GM12878 (cell line): Measurements from ENCODE around the gene CLMP. TPM values are rescaled to one million over a fixed set of nuclear protein-coding genes. Genes with fewer than 3 reads are reported as not detected.

Experiments
- ATAC-seq: fragments of 200-7000 bp; cut with Tn5 transposase; 3 replicates; pipeline ENCODE4 v1.9.1; 2020; ENCODE audit warnings: mild to moderate bottlenecking, moderate library complexity
- BruUV-seq: library from RNA; stranded (reverse); fragments of 400-500 nt; replicated peaks from 2 replicates; lab custom pipeline; 2021; lab: Mats Ljungman, UMichigan
- CTCF ChIA-PET: fragments of 300-600 bp; sonication (Branson Sonifier 250); formaldehyde crosslinking; extraction: SDS; loops from one replicate; lab custom pipeline; 2021; ENCODE audit warnings: inconsistent platforms; lab: Yijun Ruan, JAX
- POLR2A ChIA-PET: fragments of 350-600 bp; formaldehyde crosslinking; extraction: SDS; loops from one replicate; lab custom pipeline; 2021; ENCODE audit warnings: inconsistent platforms; lab: Charles Lee
- RAD21 ChIA-PET: fragments of 300-600 bp; sonication (Branson Sonifier 250); formaldehyde crosslinking; loops from one replicate; lab custom pipeline; 2023; ENCODE audit warnings: antibody characterized with exemption; ENCODE audit not compliant: unreplicated experiment; lab: Charles Lee
- SMC1A ChIA-PET: fragments of 300-600 bp; sonication (Branson Sonifier 250); formaldehyde crosslinking; loops from one replicate; lab custom pipeline; 2023; ENCODE audit not compliant: unreplicated experiment, uncharacterized antibody; lab: Charles Lee
- DNase-seq: peaks from one replicate; pipeline ENCODE4 v3.0.0-alpha.2; 2011; ENCODE audit warnings: low read depth, low spot score
- FAIRE-seq: peaks from 3 replicates; lab custom pipeline; 2011; peaks lifted over from hg19 to GRCh38; lab: Jason Lieb, UNC
- H2AFZ ChIP-seq: 2 replicates; pipeline ENCODE4 v1.6.0; 2011; ENCODE audit warnings: low read depth, low read length, control low read depth; ENCODE audit not compliant: control insufficient read depth
- H3K27ac ChIP-seq: 2 replicates; pipeline ENCODE4 v1.5.1; 2011; ENCODE audit warnings: control low read depth; ENCODE audit not compliant: control insufficient read depth, insufficient read depth
- H3K27me3 ChIP-seq, 2 experiments: replicated peaks in 1 of 2; 2 replicates each; pipeline versions ENCODE4 v1.6.0 to v1.6.1; 2011; ENCODE audit warnings: low read length in 1 of 2; ENCODE audit not compliant: control insufficient read depth in 2 of 2, insufficient read depth in 2 of 2
- H3K36me3 ChIP-seq, 2 experiments: 2 replicates each; pipeline ENCODE4 v1.5.1; 2011; ENCODE audit warnings: low read length in 1 of 2; ENCODE audit not compliant: control insufficient read depth in 2 of 2, insufficient read depth in 2 of 2
- H3K4me1 ChIP-seq: 2 replicates; pipeline ENCODE4 v1.6.1; 2011; ENCODE audit warnings: mild to moderate bottlenecking, low read length, moderate library complexity, mixed read lengths; ENCODE audit not compliant: control insufficient read depth, insufficient read depth
- H3K4me2 ChIP-seq: 2 replicates; pipeline ENCODE4 v1.6.0; 2011; ENCODE audit warnings: control low read depth; ENCODE audit not compliant: control insufficient read depth, insufficient read depth
- H3K4me3 ChIP-seq: fragments of 200-600 bp; sonication (generic); 2 replicates; pipeline ENCODE4 v1.5.1; 2016
- H3K79me2 ChIP-seq: 2 replicates; pipeline ENCODE4 v1.6.0; 2011; ENCODE audit warnings: low read length; ENCODE audit not compliant: control insufficient read depth, insufficient read depth
- H3K9ac ChIP-seq: 2 replicates; pipeline ENCODE4 v1.8.0; 2011; ENCODE audit warnings: low read length, control low read depth, mixed read lengths; ENCODE audit not compliant: control insufficient read depth, insufficient read depth
- H3K9me3 ChIP-seq: replicated peaks from 3 replicates; pipeline ENCODE4 v1.5.1; 2011; ENCODE audit warnings: mild to moderate bottlenecking, low read length; ENCODE audit not compliant: control insufficient read depth, insufficient read depth
- H4K20me1 ChIP-seq: 2 replicates; pipeline ENCODE4 v1.6.0; 2011; ENCODE audit not compliant: control insufficient read depth, insufficient read depth
- BCL11A ChIP-seq: IDR thresholded peaks from 2 replicates; pipeline ENCODE4 v1.6.1; 2011; ENCODE audit warnings: low read depth, low read length
- CHD4 ChIP-seq: fragments of 200-600 bp; sonication (generic); IDR thresholded peaks from 2 replicates; pipeline ENCODE4 v1.6.1; 2016; ENCODE audit warnings: mild to moderate bottlenecking
- EP300 ChIP-seq, 2 experiments: fragments of 150-350 bp in 1 of 2; IDR thresholded peaks; 2 replicates each; pipeline ENCODE4 v1.6.1; 2011 to 2012; ENCODE audit warnings: low read depth in 2 of 2, low read length in 2 of 2, borderline replicate concordance in 1 of 2, improper control_type of control experiment in 1 of 2, inconsistent platforms in 1 of 2; ENCODE audit not compliant: control insufficient read depth in 1 of 2
- FOS ChIP-seq: IDR thresholded peaks from 3 replicates; pipeline ENCODE4 v1.6.1; 2011; ENCODE audit warnings: borderline replicate concordance; ENCODE audit not compliant: insufficient read length; ENCODE audit errors: extremely low read depth
- HCFC1 ChIP-seq: fragments of 150-350 bp; IDR thresholded peaks from 2 replicates; pipeline ENCODE4 v1.6.1; 2014; ENCODE audit warnings: low read length
- IRF5 ChIP-seq: fragments of 450-650 bp; IDR thresholded peaks from 2 replicates; pipeline ENCODE4 v1.6.1; 2017; ENCODE audit warnings: borderline replicate concordance
- KLF5 ChIP-seq: fragments of 450-650 bp; IDR thresholded peaks from 2 replicates; pipeline ENCODE4 v1.6.1; 2014; ENCODE audit warnings: mild to moderate bottlenecking; ENCODE audit not compliant: partially characterized antibody
- LARP7 ChIP-seq: fragments of 450-650 bp; IDR thresholded peaks from 2 replicates; pipeline ENCODE4 v1.6.1; 2017; ENCODE audit warnings: mild to moderate bottlenecking
- MYB ChIP-seq: fragments of 150-350 bp; IDR thresholded peaks from 2 replicates; pipeline ENCODE4 v1.6.1; 2014; ENCODE audit warnings: mild to moderate bottlenecking, low read depth, low read length, borderline replicate concordance
- NBN ChIP-seq: fragments of 450-650 bp; IDR thresholded peaks from 2 replicates; pipeline ENCODE4 v1.6.1; 2016
- NFYB ChIP-seq: IDR thresholded peaks from 2 replicates; pipeline ENCODE4 v1.6.1; 2011; ENCODE audit warnings: low read depth, mild to moderate bottlenecking, low read length, improper control_type of control experiment, moderate library complexity; ENCODE audit not compliant: insufficient read depth
- NKRF ChIP-seq: fragments of 450-650 bp; conservative IDR thresholded peaks from 2 replicates; pipeline ENCODE4 v1.6.1; 2017; ENCODE audit warnings: mild to moderate bottlenecking, moderate library complexity
- PBX3 ChIP-seq: IDR thresholded peaks from 2 replicates; pipeline ENCODE4 v1.6.1; 2011; ENCODE audit warnings: mild to moderate bottlenecking, low read depth, low read length, moderate library complexity; ENCODE audit not compliant: insufficient replicate concordance
- RELB ChIP-seq: fragments of 450-650 bp; IDR thresholded peaks from 2 replicates; pipeline ENCODE4 v1.6.1; 2017; ENCODE audit warnings: low read depth, mild to moderate bottlenecking, moderate library complexity
- RUNX3 ChIP-seq: IDR thresholded peaks from 2 replicates; pipeline ENCODE4 v1.6.1; 2012; ENCODE audit warnings: low read length, inconsistent platforms
- TBL1XR1 ChIP-seq: IDR thresholded peaks from 2 replicates; pipeline ENCODE4 v1.6.1; 2012; ENCODE audit warnings: low read depth, low read length, improper control_type of control experiment
- WRNIP1 ChIP-seq: IDR thresholded peaks from 2 replicates; pipeline ENCODE4 v1.6.1; 2011; ENCODE audit warnings: low read depth, low read length, improper control_type of control experiment, borderline replicate concordance
- ZSCAN29 ChIP-seq: fragments of 450-650 bp; IDR thresholded peaks from 2 replicates; pipeline ENCODE4 v1.6.1; 2017; ENCODE audit warnings: mild to moderate bottlenecking, moderate library complexity
- ZZZ3 ChIP-seq: IDR thresholded peaks from 2 replicates; pipeline ENCODE4 v1.6.1; 2011; ENCODE audit warnings: low read depth; ENCODE audit not compliant: control insufficient read depth, insufficient read length
- WGBS: methylation state at CpG from one replicate; pipeline ENCODE4 v1.1.6; 2016; ENCODE audit warnings: low lambda C conversion rate; ENCODE audit not compliant: insufficient replicate concordance, insufficient coverage; ENCODE audit errors: missing lambda C conversion rate; 5-methylcytosine and 5-hydroxymethylcytosine counted together
- in situ Hi-C: fragments of 300-500 bp; cut with MboI; formaldehyde crosslinking; loops from 9 replicates; pipeline ENCODE4 v1.14.3; 2018; ENCODE audit warnings: mixed read lengths
- intact Hi-C: fragments of 100-400 bp; cut with micrococcal nuclease; formaldehyde crosslinking; loops from one replicate; pipeline ENCODE4 v1.14.2; 2022; ENCODE audit not compliant: unreplicated experiment
- polyA plus RNA-seq, 11 experiments: library from polyadenylated mRNA; depleted of rRNA in 4 of 11; unstranded in 6 of 11; stranded (reverse) in 5 of 11; fragments of >200 nt; fragmentation: Nextera tagmentation in 4 of 11; fragmentation: Illumina TruSeq in 1 of 11; extraction: Ambion mirVana in 4 of 11; extraction: Trizol in 1 of 11; gene quantifications; 1 replicate in 1 of 11; 2 replicates in 10 of 11; pipeline versions ENCODE4 v1.2.1 to v1.2.3, GENCODE V29; 2011 to 2016; ENCODE audit warnings: inconsistent platforms in 2 of 11, missing spikeins in 2 of 11, low read depth in 1 of 11
- total RNA-seq, 4 experiments: library from RNA; depleted of rRNA in 3 of 4; stranded (reverse); fragments of >200 nt in 3 of 4; fragmentation: Illumina TruSeq in 1 of 4; extraction: Trizol in 1 of 4; gene quantifications; 2 replicates each; pipeline versions ENCODE4 v1.2.1 to v1.2.3, GENCODE V29; 2013 to 2021

CLMP gene
- total and polyA plus RNA-seq, 10 of the 15 experiments (the other 5 are each of a cell fraction or from before 2014, with no cell fraction given): 0.01 to 0.71 (median 0.20) TPM; not detected in 4

GRCh38 chr11:123047266-123047946, 147.6 kb downstream of the CLMP start:
- ChIA-PET CTCF (interaction anchor here (1.1 to 3.7 kb wide), 7 partner anchors 8 to 193 kb away, joined by 3 to 14 read pairs (median 5); no protein-coding TSS in a partner anchor), RAD21 (no interaction called here), POLR2A (no interaction called here), SMC1A (interaction anchor here (0.8 to 2.3 kb wide), 8 partner anchors 10 to 361 kb away, joined by 3 to 12 read pairs (median 4); no protein-coding TSS in a partner anchor)
- no peaks in the 10 kb centered on the region for H3K9me3 ChIP-seq
- BruUV-seq: no TSS peak
- no peak overlapping the region for H3K4me3 ChIP-seq
- H3K36me3 ChIP-seq: no peaks in the 10 kb centered on the region
- no peak overlapping the region for H3K4me2 ChIP-seq
- no peak for FAIRE-seq
- no peak overlapping the region for H3K27ac ChIP-seq
- in situ Hi-C loops: no loop called here
- no peaks in the 10 kb centered on the region for H4K20me1 ChIP-seq
- H3K79me2 ChIP-seq: no peaks in the 10 kb centered on the region
- 59% methylated on average over 18 of the region's 18 CpGs for WGBS
- no peak overlapping the region for H3K9ac ChIP-seq
- H3K27me3 ChIP-seq: no peaks in the 10 kb centered on the region
- H3K4me1 ChIP-seq: no peaks in the 10 kb centered on the region
- DNase-seq: no peak
- no peak overlapping the region for H2AFZ ChIP-seq
- no peak for ATAC-seq
- intact Hi-C loops: no loop called here
- TF ChIP-seq BCL11A: no peak
- TF ChIP-seq HCFC1: no peak
- no peak for TF ChIP-seq FOS
- TF ChIP-seq ZSCAN29: no peak
- no peak for TF ChIP-seq ZZZ3
- no peak for TF ChIP-seq KLF5
- no peak for TF ChIP-seq PBX3
- no peak for TF ChIP-seq EP300 (IDR thresholded peaks at IDR 0.05; ENCODE audit: borderline replicate concordance in 1 of 2, control insufficient read depth in 1 of 2, low read depth in 2 of 2, low read length in 2 of 2)
- TF ChIP-seq MYB: no peak
- TF ChIP-seq IRF5: no peak
- no peak for TF ChIP-seq WRNIP1
- TF ChIP-seq RELB: no peak
- no peak for TF ChIP-seq LARP7
- TF ChIP-seq NKRF: no peak
- no peak for TF ChIP-seq NBN
- TF ChIP-seq RUNX3: no peak
- TF ChIP-seq NFYB: no peak
- TF ChIP-seq TBL1XR1: no peak
- no peak for TF ChIP-seq CHD4
